PFSK-1 (cell line): ENCODE data around the gene SDF4.

Experiments
- POLR2AphosphoS5 ChIP-seq: IDR thresholded peaks from 2 replicates; pipeline ENCODE4 v1.6.1; 2012; ENCODE audit warnings: low read depth, mild to moderate bottlenecking, control low read depth, low read length, moderate library complexity
- REST ChIP-seq, 2 experiments: IDR thresholded peaks; 2 replicates each; pipeline versions ENCODE4 v1.6.1 to v1.8.0; 2011 to 2012; ENCODE audit warnings: low read depth in 2 of 2, low read length in 2 of 2, control low read depth in 1 of 2, inconsistent platforms in 1 of 2, mild to moderate bottlenecking in 1 of 2, moderate library complexity in 1 of 2; ENCODE audit not compliant: insufficient read depth in 1 of 2
- SIN3A ChIP-seq: IDR thresholded peaks from 2 replicates; pipeline ENCODE4 v1.6.1; 2012; ENCODE audit warnings: mild to moderate bottlenecking, low read length, moderate library complexity, borderline replicate concordance; ENCODE audit not compliant: insufficient read depth
- TAF1 ChIP-seq: IDR thresholded peaks from 2 replicates; pipeline ENCODE4 v1.6.1; 2012; ENCODE audit warnings: low read length, control low read depth, borderline replicate concordance; ENCODE audit not compliant: insufficient read depth

DNA sequence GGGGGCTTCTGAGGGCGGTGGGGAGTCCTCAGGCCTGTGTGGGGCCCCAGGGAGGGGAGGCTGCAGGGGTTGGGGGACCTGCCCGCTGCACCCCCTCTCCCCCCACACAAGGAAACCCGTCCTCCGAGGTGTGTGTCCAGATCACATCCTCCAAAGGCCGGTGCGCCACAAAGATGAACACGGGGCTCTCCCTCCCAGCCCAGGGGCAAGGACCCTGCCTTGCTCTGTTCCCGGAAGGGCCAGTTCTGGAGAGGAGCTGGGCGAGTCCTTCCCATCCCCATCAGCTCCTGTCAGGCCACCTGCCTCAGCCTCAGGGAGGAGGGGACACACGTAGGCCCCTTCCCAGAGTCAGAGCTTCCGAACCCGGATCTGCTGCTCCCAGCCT, 60.6 kb downstream of the SDF4 start:
- TF ChIP-seq SIN3A, result no peak
- no peak for TF ChIP-seq TAF1
- TF ChIP-seq REST (IDR thresholded peaks at IDR 0.05; ENCODE audit: insufficient read depth in 1 of 2, low read depth in 2 of 2, low read length in 2 of 2), result no peak
- TF ChIP-seq POLR2AphosphoS5, result no peak
